PC-9 (cell line): ENCODE data around the gene IL17D. TPM values are rescaled to one million over a fixed set of nuclear protein-coding genes. Genes with fewer than 3 reads are reported as not detected.
"Not testable (repeated sequence)": the region's sequence is repeated elsewhere in the genome, so short reads cannot be mapped to it uniquely, and the experiment has no call there.

ENCODE experiments used
- BruUV-seq: library from RNA; stranded (reverse); fragments of 400-500 nt; replicated peaks from 2 replicates; lab custom pipeline; 2021; lab: Mats Ljungman, UMichigan
- CTCF ChIA-PET: fragments of 300-600 bp; sonication (Branson Sonifier 250); formaldehyde crosslinking; loops from one replicate; lab custom pipeline; 2022; ENCODE audit warnings: antibody characterized with exemption; lab: Charles Lee
- POLR2A ChIA-PET: fragments of 300-600 bp; sonication (Branson Sonifier 250); formaldehyde crosslinking; loops from one replicate; lab custom pipeline; 2022; ENCODE audit warnings: antibody characterized with exemption; ENCODE audit not compliant: unreplicated experiment; lab: Charles Lee
- DNase-seq, 2 experiments: peaks; one replicate each; pipeline versions ENCODE4 v3.0.0 to v3.0.0-alpha.2; 2015 to 2022; ENCODE audit warnings: mixed read lengths in 1 of 2
- H2AFZ ChIP-seq: fragments of 200-600 bp; sonication (generic); 2 replicates; pipeline ENCODE4 v1.8.1; 2017; ENCODE audit warnings: antibody characterized with exemption
- H3F3A ChIP-seq: fragments of 200-600 bp; sonication (generic); 2 replicates; pipeline ENCODE4 v1.8.1; 2017; ENCODE audit warnings: antibody characterized with exemption, mild to moderate bottlenecking, low read depth; ENCODE audit not compliant: insufficient read depth
- H3K27ac ChIP-seq: fragments of 200-600 bp; sonication (generic); 2 replicates; pipeline ENCODE4 v1.6.1; 2016; ENCODE audit warnings: mixed run types
- H3K27me3 ChIP-seq: fragments of 200-600 bp; sonication (generic); 2 replicates; pipeline ENCODE4 v1.6.1; 2016; ENCODE audit warnings: low read depth, mixed run types; ENCODE audit not compliant: insufficient read depth
- H3K36me3 ChIP-seq: fragments of 200-600 bp; sonication (generic); 2 replicates; pipeline ENCODE4 v1.6.1; 2016; ENCODE audit warnings: low read depth, mixed run types
- H3K4me1 ChIP-seq: fragments of 200-600 bp; sonication (generic); replicated peaks from 2 replicates; pipeline ENCODE4 v1.6.1; 2016; ENCODE audit warnings: mixed run types; ENCODE audit not compliant: insufficient read depth
- H3K4me2 ChIP-seq: fragments of 200-600 bp; sonication (generic); 2 replicates; pipeline ENCODE4 v1.6.1; 2017; ENCODE audit warnings: mixed run types
- H3K4me3 ChIP-seq: fragments of 200-600 bp; sonication (generic); 2 replicates; pipeline ENCODE4 v1.6.1; 2016; ENCODE audit warnings: mixed run types
- H3K79me2 ChIP-seq: fragments of 200-600 bp; sonication (generic); 2 replicates; pipeline ENCODE4 v1.6.1; 2017; ENCODE audit warnings: low read depth, mixed run types
- H3K9me2 ChIP-seq: fragments of 200-600 bp; sonication (generic); 2 replicates; pipeline ENCODE4 v1.8.1; 2017; ENCODE audit warnings: mild to moderate bottlenecking; ENCODE audit not compliant: insufficient read depth
- H3K9me3 ChIP-seq: fragments of 200-600 bp; sonication (generic); 2 replicates; pipeline ENCODE4 v1.8.1; 2016; ENCODE audit warnings: low read depth; ENCODE audit not compliant: insufficient read depth
- H4K20me1 ChIP-seq: fragments of 200-600 bp; sonication (generic); 2 replicates; pipeline ENCODE4 v1.8.1; 2017; ENCODE audit not compliant: insufficient read depth
- CTCF ChIP-seq: fragments of 200-600 bp; sonication (generic); conservative IDR thresholded peaks from 2 replicates; pipeline ENCODE4 v1.6.1; 2017; ENCODE audit warnings: mixed run types, antibody characterized with exemption, mild to moderate bottlenecking, moderate library complexity
- EZH2 ChIP-seq: fragments of 200-600 bp; sonication (generic); IDR thresholded peaks from 2 replicates; pipeline ENCODE4 v1.8.0; 2017; ENCODE audit warnings: antibody characterized with exemption, low read depth
- intact Hi-C: fragments of 100-400 bp; cut with micrococcal nuclease; formaldehyde crosslinking; loops from one replicate; pipeline ENCODE4 v1.10.0; 2022; ENCODE audit not compliant: unreplicated experiment
- total RNA-seq: library from RNA; stranded (reverse); gene quantifications from 2 replicates; pipeline ENCODE4 v1.2.3, GENCODE V29; 2021

Gene IL17D
- total RNA-seq, 1 experiment from 2014 or later, result 0.37 TPM

GRCh38 chr13:20738616-20739015 lies 35.1 kb downstream of the IL17D start:
- no TSS peak for BruUV-seq
- Histone ChIP-seq H3K4me2 (no peak overlapping the region), H3K79me2 (no peaks in the 10 kb centered on the region), H3K9me2 (no peaks in the 10 kb centered on the region), H3K4me3 (no peak overlapping the region), H3K27ac (no peak overlapping the region), H2AFZ (no peak overlapping the region), H3K27me3 (no peaks in the 10 kb centered on the region), H3K4me1 (no peaks in the 10 kb centered on the region), H4K20me1 (no peaks in the 10 kb centered on the region), H3F3A (no peaks in the 10 kb centered on the region), H3K36me3 (no peaks in the 10 kb centered on the region), H3K9me3 (no peaks in the 10 kb centered on the region)
- TF ChIP-seq EZH2, result no peak
- no peak for TF ChIP-seq CTCF
- ChIA-PET CTCF (no interaction called here), POLR2A (interaction anchor here (0.5 kb wide), 1 partner anchor 57 kb away, joined by 6 read pairs; no protein-coding TSS in a partner anchor)
- DNase-seq, result no peak
- intact Hi-C loops, result no loop called here

GRCh38 chr13:20740021-20740420 lies 36.5 kb downstream of the IL17D start:
- H3F3A ChIP-seq, result no peaks in the 10 kb centered on the region
- CTCF ChIA-PET, result no interaction called here
- TF ChIP-seq CTCF (no peak), EZH2 (no peak)

GRCh38 chr13:20743830-20744404 lies 40.4 kb downstream of the IL17D start:
- H3K9me2 ChIP-seq, intact Hi-C loops, H3K36me3 ChIP-seq, H3K9me3 ChIP-seq, H3K27ac ChIP-seq, POLR2A ChIA-PET, H2AFZ ChIP-seq, H3K79me2 ChIP-seq, H3K4me1 ChIP-seq, H3K4me3 ChIP-seq, H3F3A ChIP-seq, H3K4me2 ChIP-seq, DNase-seq, H3K27me3 ChIP-seq, CTCF ChIA-PET, H4K20me1 ChIP-seq, BruUV-seq: not testable (repeated sequence)

More at GRCh38 chr13:20740021-20740420, 36.5 kb downstream of the IL17D start:
- H2AFZ ChIP-seq, result no peak overlapping the region
- H3K4me2 ChIP-seq, result no peak overlapping the region
- POLR2A ChIA-PET, result no interaction called here
- H3K4me3 ChIP-seq, result no peak overlapping the region
- H3K9me2 ChIP-seq, result no peaks in the 10 kb centered on the region
- no peak overlapping the region for H3K27ac ChIP-seq
- no peaks in the 10 kb centered on the region for H3K79me2 ChIP-seq
- H3K27me3 ChIP-seq, result no peaks in the 10 kb centered on the region
- DNase-seq, result no peak
- no peaks in the 10 kb centered on the region for H4K20me1 ChIP-seq
- H3K4me1 ChIP-seq, result no peaks in the 10 kb centered on the region
- H3K36me3 ChIP-seq, result no peaks in the 10 kb centered on the region
- no peaks in the 10 kb centered on the region for H3K9me3 ChIP-seq
- intact Hi-C loops, result no loop called here
- no TSS peak for BruUV-seq

- H3F3A ChIP-seq, result no peaks in the 10 kb centered on the region
- no peaks in the 10 kb centered on the region for H3K4me1 ChIP-seq
- TF ChIP-seq CTCF (no peak), EZH2 (no peak)
- H3K36me3 ChIP-seq, result no peaks in the 10 kb centered on the region
- no peak for DNase-seq
- intact Hi-C loops, result no loop called here
- POLR2A ChIA-PET, result no interaction called here
- H4K20me1 ChIP-seq, result no peaks in the 10 kb centered on the region
- H3K4me3 ChIP-seq, result no peak overlapping the region
- no TSS peak for BruUV-seq
- H3K79me2 ChIP-seq, result no peaks in the 10 kb centered on the region
- H3K27ac ChIP-seq, result no peak overlapping the region
- H2AFZ ChIP-seq, result no peak overlapping the region
- no peaks in the 10 kb centered on the region for H3K9me2 ChIP-seq
- H3K9me3 ChIP-seq, result peaks cover 17% of the 10 kb centered on the region
- no peak overlapping the region for H3K4me2 ChIP-seq
- H3K27me3 ChIP-seq, result no peaks in the 10 kb centered on the region
- CTCF ChIA-PET, result no interaction called here
Observed at GRCh38 chr13:20749377-20749776, 45.9 kb downstream of the IL17D start.
